BLaER1 treated with 17β-estradiol and CSF1 and Interleukin-3, amounts not matched to agents 10 nM and 100 nM (cell line): Measurements from ENCODE around the gene DFFB.

Experiments used
- H3K27ac ChIP-seq, 11 experiments: shearing (Covaris generic); formaldehyde crosslinking; 2 replicates each; pipeline ENCODE4 v1.8.1; 2022
- H3K27me3 ChIP-seq, 11 experiments: shearing (Covaris generic); formaldehyde crosslinking; 2 replicates each; pipeline ENCODE4 v1.8.1; 2022
- H3K36me3 ChIP-seq, 11 experiments: shearing (Covaris generic); formaldehyde crosslinking; 2 replicates each; pipeline ENCODE4 v1.8.1; 2022
- H3K4me1 ChIP-seq, 10 experiments: shearing (Covaris generic); formaldehyde crosslinking; 2 replicates each; pipeline ENCODE4 v1.8.1; 2022
- H3K4me2 ChIP-seq, 11 experiments: shearing (Covaris generic); formaldehyde crosslinking; 2 replicates each; pipeline ENCODE4 v1.8.1; 2022
- H3K4me3 ChIP-seq, 10 experiments: shearing (Covaris generic); formaldehyde crosslinking; 2 replicates each; pipeline ENCODE4 v1.8.1; 2022
- H3K9ac ChIP-seq, 11 experiments: shearing (Covaris generic); formaldehyde crosslinking; 2 replicates each; pipeline ENCODE4 v1.8.1; 2022
- H3K9me3 ChIP-seq, 11 experiments: shearing (Covaris generic); formaldehyde crosslinking; replicated peaks in 1 of 11; 2 replicates each; pipeline ENCODE4 v1.8.1; 2022
- H4K20me1 ChIP-seq, 11 experiments: shearing (Covaris generic); formaldehyde crosslinking; 2 replicates each; pipeline ENCODE4 v1.8.1; 2022
- Cebpa-rat ChIP-seq, 11 experiments: shearing (Covaris generic); IDR thresholded peaks; 2 replicates each; pipeline ENCODE4 v1.8.1; 2022

Gene DFFB

GRCh38 chr1:3881193-3881480, 23.9 kb downstream of the DFFB start:
- no peaks in the 10 kb centered on the region for H3K27me3 ChIP-seq
- peaks cover 52 to 86% (median 70%) of the 10 kb centered on the region in 11 experiments for H3K36me3 ChIP-seq
- H3K27ac ChIP-seq = peak overlapping the region in 6 of 11 experiments; percentile 15 to 55 (median 30); a peak in 9 of 22 replicates
- TF ChIP-seq Cebpa-rat (IDR thresholded peaks at IDR 0.05) = no peak
- H3K4me2 ChIP-seq = peak overlapping the region; percentile 5 to 59 (median 42); a peak in 19 of 22 replicates
- peaks cover 10 to 20% (median 13%) of the 10 kb centered on the region in 11 experiments for H3K9me3 ChIP-seq
- peaks cover 4 to 15% (median 12%) of the 10 kb centered on the region in 10 experiments; a peak in 18 of 20 replicates for H3K4me1 ChIP-seq
- H3K4me3 ChIP-seq = no peak overlapping the region
- peaks cover 0 to 42% (median 7%) of the 10 kb centered on the region in 11 experiments; a peak in 10 of 22 replicates for H4K20me1 ChIP-seq
- H3K9ac ChIP-seq = peak overlapping the region in 4 of 11 experiments; percentile 14 to 44 (median 24); a peak in 3 of 22 replicates

GRCh38 chr1:3883194-3883925, 26.1 kb downstream of the DFFB start:
- H3K27me3 ChIP-seq = no peaks in the 10 kb centered on the region
- peaks cover 10 to 17% (median 12%) of the 10 kb centered on the region in 11 experiments for H3K9me3 ChIP-seq
- H3K36me3 ChIP-seq = peaks cover 67 to 86% (median 76%) of the 10 kb centered on the region in 11 experiments
- H3K9ac ChIP-seq = no peak overlapping the region
- no peak overlapping the region for H3K27ac ChIP-seq
- H4K20me1 ChIP-seq = peaks cover 0 to 55% (median 17%) of the 10 kb centered on the region in 11 experiments; a peak in 15 of 22 replicates
- TF ChIP-seq Cebpa-rat (IDR thresholded peaks at IDR 0.05) = no peak
- H3K4me3 ChIP-seq = no peak overlapping the region
- peaks cover 4 to 15% (median 12%) of the 10 kb centered on the region in 10 experiments; a peak in 18 of 20 replicates for H3K4me1 ChIP-seq
- H3K4me2 ChIP-seq = no peak overlapping the region

GRCh38 chr1:3884966-3885365, 27.7 kb downstream of the DFFB start:
- no peak overlapping the region for H3K27ac ChIP-seq
- H3K36me3 ChIP-seq = peaks cover 66 to 86% (median 76%) of the 10 kb centered on the region in 11 experiments
- H3K9ac ChIP-seq = no peak overlapping the region
- H3K27me3 ChIP-seq = no peaks in the 10 kb centered on the region
- peaks cover 0 to 1% (median 0%) of the 10 kb centered on the region in 11 experiments; a peak in 4 of 22 replicates for H3K9me3 ChIP-seq
- no peak for TF ChIP-seq Cebpa-rat (IDR thresholded peaks at IDR 0.05)
- peaks cover under 1 to 70% (median 33%) of the 10 kb centered on the region in 11 experiments; a peak in 21 of 22 replicates for H4K20me1 ChIP-seq
- H3K4me2 ChIP-seq = no peak overlapping the region
- H3K4me1 ChIP-seq = peaks cover 6 to 17% (median 13%) of the 10 kb centered on the region in 10 experiments
- no peak overlapping the region for H3K4me3 ChIP-seq

- no peak overlapping the region for H3K4me2 ChIP-seq
- peaks cover 12 to 21% (median 17%) of the 10 kb centered on the region in 10 experiments for H3K4me1 ChIP-seq
- no peak for TF ChIP-seq Cebpa-rat (IDR thresholded peaks at IDR 0.05)
- no peaks in the 10 kb centered on the region for H3K9me3 ChIP-seq
- H3K27me3 ChIP-seq = no peaks in the 10 kb centered on the region
- H3K9ac ChIP-seq = no peak overlapping the region
- H3K36me3 ChIP-seq = peaks cover 65 to 86% (median 78%) of the 10 kb centered on the region in 11 experiments
- H3K27ac ChIP-seq = no peak overlapping the region
- H4K20me1 ChIP-seq = peaks cover 7 to 72% (median 39%) of the 10 kb centered on the region in 11 experiments
- H3K4me3 ChIP-seq = no peak overlapping the region
Measured at GRCh38 chr1:3885611-3886010, 28.3 kb downstream of the DFFB start.

GRCh38 chr1:3886106-3886670, 28.9 kb downstream of the DFFB start:
- Histone ChIP-seq H3K9ac (no peak overlapping the region; a peak in 1 of 22 replicates), H3K4me3 (no peak overlapping the region), H4K20me1 (peaks cover 12 to 71% (median 43%) of the 10 kb centered on the region in 11 experiments), H3K9me3 (no peaks in the 10 kb centered on the region), H3K4me2 (no peak overlapping the region), H3K4me1 (peaks cover 15 to 20% (median 17%) of the 10 kb centered on the region in 10 experiments), H3K27me3 (no peaks in the 10 kb centered on the region), H3K36me3 (peaks cover 62 to 85% (median 79%) of the 10 kb centered on the region in 11 experiments), H3K27ac (no peak overlapping the region)
- no peak for TF ChIP-seq Cebpa-rat (IDR thresholded peaks at IDR 0.05)

- Histone ChIP-seq H3K27me3 (no peaks in the 10 kb centered on the region), H3K27ac (no peak overlapping the region), H3K4me2 (no peak overlapping the region), H3K36me3 (peaks cover 62 to 87% (median 76%) of the 10 kb centered on the region in 11 experiments), H4K20me1 (peaks cover 17 to 75% (median 48%) of the 10 kb centered on the region in 11 experiments), H3K9me3 (no peaks in the 10 kb centered on the region), H3K9ac (no peak overlapping the region), H3K4me1 (peaks cover 16 to 22% (median 18%) of the 10 kb centered on the region in 10 experiments), H3K4me3 (no peak overlapping the region)
- no peak for TF ChIP-seq Cebpa-rat (IDR thresholded peaks at IDR 0.05)
Measured at GRCh38 chr1:3886691-3887090, 29.4 kb downstream of the DFFB start.

- Histone ChIP-seq H3K36me3 (peaks cover 68 to 87% (median 79%) of the 10 kb centered on the region in 11 experiments), H3K27me3 (no peaks in the 10 kb centered on the region), H3K4me1 (peaks cover 22 to 31% (median 26%) of the 10 kb centered on the region in 10 experiments), H3K4me3 (no peak overlapping the region), H3K4me2 (no peak overlapping the region), H4K20me1 (peaks cover 25 to 87% (median 57%) of the 10 kb centered on the region in 11 experiments), H3K9me3 (no peaks in the 10 kb centered on the region), H3K27ac (no peak overlapping the region), H3K9ac (no peak overlapping the region)
- no peak for TF ChIP-seq Cebpa-rat (IDR thresholded peaks at IDR 0.05)
Measured at GRCh38 chr1:3888301-3888700, 31.0 kb downstream of the DFFB start.

GRCh38 chr1:3889936-3890335, 32.7 kb downstream of the DFFB start:
- Histone ChIP-seq H3K4me3 (no peak overlapping the region), H3K9ac (no peak overlapping the region), H3K4me1 (peaks cover 29 to 38% (median 33%) of the 10 kb centered on the region in 10 experiments), H3K27ac (no peak overlapping the region), H3K9me3 (no peaks in the 10 kb centered on the region), H3K4me2 (peak overlapping the region in 7 of 11 experiments; percentile 69 to 97 (median 84); a peak in 11 of 22 replicates), H3K27me3 (no peaks in the 10 kb centered on the region), H4K20me1 (peaks cover 38 to 95% (median 73%) of the 10 kb centered on the region in 11 experiments), H3K36me3 (peaks cover 62 to 84% (median 68%) of the 10 kb centered on the region in 11 experiments)
- no peak for TF ChIP-seq Cebpa-rat (IDR thresholded peaks at IDR 0.05)
